Neuronal stem cell (in vitro differentiated cells): ENCODE results near the gene OSBPL1A.

Experiments
- DNase-seq: peaks from one replicate; pipeline ENCODE4 v3.0.0-alpha.2; 2013; ENCODE audit warnings: low spot score
- H2AFZ ChIP-seq: one replicate; pipeline ENCODE4 v1.6.1; 2013; ENCODE audit warnings: mild to moderate bottlenecking, low read length, inconsistent platforms
- H2AK5ac ChIP-seq: 2 replicates; pipeline ENCODE4 v1.6.1; 2013; ENCODE audit warnings: low read depth, mild to moderate bottlenecking, inconsistent platforms, low read length, moderate library complexity, mixed read lengths
- H2BK120ac ChIP-seq: 2 replicates; pipeline ENCODE4 v1.6.1; 2013; ENCODE audit warnings: low read depth, mild to moderate bottlenecking, inconsistent platforms, low read length, moderate library complexity, mixed read lengths
- H2BK12ac ChIP-seq: one replicate; pipeline ENCODE4 v1.6.1; 2013; ENCODE audit warnings: low read length, inconsistent platforms
- H2BK15ac ChIP-seq: 2 replicates; pipeline ENCODE4 v1.6.1; 2013; ENCODE audit warnings: mild to moderate bottlenecking, low read length, inconsistent platforms, mixed read lengths
- H2BK5ac ChIP-seq: one replicate; pipeline ENCODE4 v1.6.1; 2013; ENCODE audit warnings: inconsistent platforms, mild to moderate bottlenecking, low read length, moderate library complexity
- H3K14ac ChIP-seq: one replicate; pipeline ENCODE4 v1.6.1; 2013; ENCODE audit warnings: low read length, inconsistent platforms
- H3K18ac ChIP-seq: 2 replicates; pipeline ENCODE4 v1.6.1; 2013; ENCODE audit warnings: low read length, inconsistent platforms
- H3K23ac ChIP-seq: 2 replicates; pipeline ENCODE4 v1.6.1; 2013; ENCODE audit warnings: low read depth, mild to moderate bottlenecking, mixed read lengths, low read length, inconsistent platforms; ENCODE audit not compliant: poor library complexity
- H3K27ac ChIP-seq: replicated peaks from 3 replicates; pipeline ENCODE4 v1.5.1; 2013; ENCODE audit warnings: low read length, inconsistent platforms
- H3K27me3 ChIP-seq, 3 experiments: 2 replicates each; pipeline ENCODE4 v1.6.1; 2013; ENCODE audit warnings: low read length in 3 of 3, mild to moderate bottlenecking in 2 of 3, inconsistent platforms in 1 of 3, low read depth in 1 of 3, mixed read lengths in 1 of 3, moderate library complexity in 1 of 3; ENCODE audit not compliant: control insufficient read depth in 3 of 3, insufficient read depth in 3 of 3
- H3K36me3 ChIP-seq, 2 donors: replicated peaks in 1 of 2; 2 replicates each; pipeline ENCODE4 v1.6.1; 2013; ENCODE audit warnings: low read length in 2 of 2; ENCODE audit not compliant: control insufficient read depth in 2 of 2, insufficient read depth in 2 of 2
- H3K4ac ChIP-seq: 2 replicates; pipeline ENCODE4 v1.6.1; 2013; ENCODE audit warnings: inconsistent platforms, mild to moderate bottlenecking, low read length, moderate library complexity
- H3K4me1 ChIP-seq, 2 donors: 1 replicate in 1 of 2; 2 replicates in 1 of 2; pipeline ENCODE4 v1.6.1; 2013; ENCODE audit warnings: low read length in 2 of 2, low read depth in 1 of 2; ENCODE audit not compliant: control insufficient read depth in 2 of 2, insufficient read depth in 1 of 2
- H3K4me2 ChIP-seq: one replicate; pipeline ENCODE4 v1.6.1; 2013; ENCODE audit warnings: mild to moderate bottlenecking, low read length, inconsistent platforms; ENCODE audit not compliant: insufficient read depth, poor library complexity, severe bottlenecking
- H3K4me3 ChIP-seq, 2 donors: 2 replicates each; pipeline ENCODE4 v1.5.1; 2013; ENCODE audit warnings: low read length in 2 of 2, mild to moderate bottlenecking in 2 of 2, inconsistent platforms in 1 of 2, moderate library complexity in 1 of 2
- H3K79me1 ChIP-seq: one replicate; pipeline ENCODE4 v1.6.1; 2013; ENCODE audit warnings: low read depth, mild to moderate bottlenecking, inconsistent platforms, low read length, moderate library complexity
- H3K9ac ChIP-seq: one replicate; pipeline ENCODE4 v1.6.1; 2013; ENCODE audit warnings: mild to moderate bottlenecking, low read depth, low read length, inconsistent platforms; ENCODE audit not compliant: poor library complexity
- H3K9me3 ChIP-seq, 2 donors: replicated peaks in 1 of 2; 2 replicates each; pipeline versions ENCODE3 to v1.6.1; 2013; ENCODE audit warnings: low read length in 2 of 2, mild to moderate bottlenecking in 2 of 2, inconsistent platforms in 1 of 2, low read depth in 1 of 2, mixed read lengths in 1 of 2, moderate library complexity in 1 of 2; ENCODE audit not compliant: control insufficient read depth in 2 of 2, insufficient read depth in 1 of 2
- H4K8ac ChIP-seq: one replicate; pipeline ENCODE4 v1.6.1; 2013; ENCODE audit warnings: low read depth, mild to moderate bottlenecking, inconsistent platforms, low read length, moderate library complexity
- H4K91ac ChIP-seq: one replicate; pipeline ENCODE4 v1.6.1; 2013; ENCODE audit warnings: low read length, low read depth, mild to moderate bottlenecking, inconsistent platforms; ENCODE audit not compliant: poor library complexity
- WGBS, 2 donors: extraction: QIAGEN DNeasy Blood & Tissue Kit; methylation state at CpG; one replicate each; pipeline ENCODE4 v1.1.7; 2013; ENCODE audit warnings: missing lambda C conversion rate in 2 of 2, mixed read lengths in 1 of 2; ENCODE audit not compliant: insufficient read length in 2 of 2, insufficient replicate concordance in 1 of 2; ENCODE audit errors: extremely low coverage in 2 of 2; 5-methylcytosine and 5-hydroxymethylcytosine counted together

OSBPL1A gene

DNA sequence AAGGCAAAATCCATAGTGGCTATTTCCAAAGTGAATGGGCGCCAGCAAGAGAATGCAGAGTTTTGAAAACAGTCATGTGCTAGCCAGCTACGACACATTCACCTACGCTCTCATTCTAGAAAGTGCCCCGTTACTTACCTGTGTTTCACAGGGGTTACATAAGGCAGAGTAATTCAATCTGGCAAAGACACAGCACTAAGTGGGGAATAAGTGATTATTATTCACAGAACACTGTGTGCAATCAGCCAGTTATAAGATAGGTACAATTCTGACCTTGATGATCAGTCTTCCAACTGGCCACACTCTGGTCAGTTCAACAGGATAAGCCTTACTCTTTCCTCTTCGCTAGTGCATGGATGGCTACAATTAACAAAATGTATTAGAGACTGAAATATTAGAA is 152.9 kb downstream of the OSBPL1A start:
- no peak overlapping the region for H3K23ac ChIP-seq
- no peak overlapping the region for H3K18ac ChIP-seq
- H3K27me3 ChIP-seq: no peaks in the 10 kb centered on the region
- H3K27ac ChIP-seq: no peak overlapping the region
- no peak overlapping the region for H3K4ac ChIP-seq
- no peak overlapping the region for H3K14ac ChIP-seq
- no peak overlapping the region for H3K4me2 ChIP-seq
- no CpG with 5 or more reads among the region's 5 CpGs for WGBS, 2 donors
- H3K4me3 ChIP-seq: no peak overlapping the region
- no peak overlapping the region for H3K9ac ChIP-seq
- peaks cover 0 to 6% of the 10 kb centered on the region in 2 donors for H3K36me3 ChIP-seq
- H3K4me1 ChIP-seq: no peaks in the 10 kb centered on the region
- no peak for DNase-seq
- H3K79me1 ChIP-seq: no peaks in the 10 kb centered on the region
- H2AK5ac ChIP-seq: no peak overlapping the region
- H2AFZ ChIP-seq: no peak overlapping the region
- no peak overlapping the region for H4K91ac ChIP-seq
- H4K8ac ChIP-seq: no peak overlapping the region
- H2BK120ac ChIP-seq: no peak overlapping the region
- H2BK12ac ChIP-seq: no peak overlapping the region
- no peak overlapping the region for H2BK15ac ChIP-seq
- no peaks in the 10 kb centered on the region for H3K9me3 ChIP-seq
- H2BK5ac ChIP-seq: no peak overlapping the region

GRCh38 chr18:24243677-24244076 is 153.9 kb downstream of the OSBPL1A start:
- Histone ChIP-seq H2BK15ac (no peak overlapping the region), H2AFZ (no peak overlapping the region), H3K4ac (no peak overlapping the region), H3K4me3 (no peak overlapping the region), H2BK5ac (no peak overlapping the region), H4K91ac (no peak overlapping the region), H3K27ac (no peak overlapping the region), H3K9me3 (no peaks in the 10 kb centered on the region), H3K14ac (no peak overlapping the region), H3K18ac (no peak overlapping the region), H2AK5ac (no peak overlapping the region), H3K4me1 (peaks cover 1 to 3% of the 10 kb centered on the region in 2 donors), H2BK120ac (no peak overlapping the region), H2BK12ac (no peak overlapping the region), H3K4me2 (no peak overlapping the region), H4K8ac (no peak overlapping the region), H3K9ac (no peak overlapping the region), H3K79me1 (no peaks in the 10 kb centered on the region), H3K27me3 (no peaks in the 10 kb centered on the region), H3K36me3 (peaks cover 0 to 12% of the 10 kb centered on the region in 2 donors), H3K23ac (no peak overlapping the region)
- no peak for DNase-seq
- no CpG with 5 or more reads among the region's 1 CpG for WGBS, 2 donors

DNA sequence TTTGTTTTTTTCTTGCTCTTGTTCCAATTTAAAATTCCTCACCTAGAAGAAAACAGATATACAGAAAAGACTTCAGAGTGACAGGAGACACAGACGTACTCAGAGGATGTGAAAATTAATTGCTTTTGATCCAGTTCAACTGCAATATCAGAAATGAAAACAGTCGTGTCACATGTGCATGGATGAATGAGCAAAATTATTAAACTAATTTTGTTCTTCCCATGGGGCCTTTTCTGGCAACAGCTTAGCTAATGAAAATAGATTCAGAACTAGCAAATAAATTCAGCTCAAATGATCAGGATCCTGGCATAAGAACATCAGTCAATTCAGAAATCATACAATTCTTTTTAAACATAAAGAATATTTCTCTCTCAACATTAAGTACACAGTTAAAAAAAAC is 158.3 kb downstream of the OSBPL1A start:
- Histone ChIP-seq H3K23ac (no peak overlapping the region), H2AFZ (no peak overlapping the region), H2AK5ac (no peak overlapping the region), H3K36me3 (peaks cover 6 to 50% of the 10 kb centered on the region in 2 donors), H3K9ac (no peak overlapping the region), H3K4me2 (no peak overlapping the region), H3K27ac (no peak overlapping the region), H2BK5ac (no peak overlapping the region), H2BK120ac (no peak overlapping the region), H3K4ac (no peak overlapping the region), H3K4me3 (no peak overlapping the region), H2BK12ac (no peak overlapping the region), H4K91ac (no peak overlapping the region), H4K8ac (no peak overlapping the region), H2BK15ac (no peak overlapping the region), H3K9me3 (peaks cover 0 to 6% of the 10 kb centered on the region in 2 donors), H3K27me3 (no peaks in the 10 kb centered on the region), H3K14ac (no peak overlapping the region), H3K79me1 (no peaks in the 10 kb centered on the region), H3K4me1 (peaks cover 4 to 9% of the 10 kb centered on the region in 2 donors), H3K18ac (no peak overlapping the region)
- WGBS, 2 donors: no CpG with 5 or more reads among the region's 2 CpGs
- DNase-seq: no peak

DNA sequence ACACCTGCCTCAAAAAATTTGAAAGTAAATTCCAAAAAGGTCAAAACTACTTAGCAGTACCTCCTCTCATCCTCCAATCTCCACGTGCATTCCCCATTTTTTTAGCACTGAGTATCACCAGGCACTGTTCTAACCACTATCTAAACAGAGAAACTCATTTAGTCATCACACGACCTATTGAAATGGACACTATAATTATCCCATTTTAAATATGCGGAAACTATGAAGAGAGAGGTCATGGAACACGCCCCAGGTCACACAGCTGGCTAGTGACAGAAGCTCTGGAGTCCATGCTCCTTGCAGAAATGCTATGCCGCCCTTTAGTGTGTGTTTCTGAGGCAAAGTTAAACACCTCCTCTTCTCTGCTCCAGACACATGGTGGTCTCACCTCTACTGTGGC is 159.2 kb downstream of the OSBPL1A start:
- DNase-seq: no peak
- no peak overlapping the region for H3K14ac ChIP-seq

More for the DNA sequence above, 159.2 kb downstream of the OSBPL1A start:
- peaks cover 0 to 6% of the 10 kb centered on the region in 2 donors for H3K9me3 ChIP-seq
- H3K4me3 ChIP-seq: no peak overlapping the region
- no peak overlapping the region for H4K91ac ChIP-seq
- H2AFZ ChIP-seq: no peak overlapping the region
- H3K4me2 ChIP-seq: no peak overlapping the region
- H3K27ac ChIP-seq: no peak overlapping the region
- no CpG with 5 or more reads among the region's 5 CpGs for WGBS, 2 donors
- no peak overlapping the region for H2BK15ac ChIP-seq
- H3K4me1 ChIP-seq: peaks cover 4 to 9% of the 10 kb centered on the region in 2 donors
- H2BK5ac ChIP-seq: no peak overlapping the region
- no peak overlapping the region for H3K18ac ChIP-seq
- H3K4ac ChIP-seq: no peak overlapping the region
- no peak overlapping the region for H4K8ac ChIP-seq
- H3K79me1 ChIP-seq: no peaks in the 10 kb centered on the region
- H3K36me3 ChIP-seq: peaks cover 6 to 56% of the 10 kb centered on the region in 2 donors
- H2AK5ac ChIP-seq: no peak overlapping the region
- no peak overlapping the region for H3K23ac ChIP-seq
- H2BK12ac ChIP-seq: no peak overlapping the region
- no peak overlapping the region for H3K9ac ChIP-seq
- no peak overlapping the region for H2BK120ac ChIP-seq
- no peaks in the 10 kb centered on the region for H3K27me3 ChIP-seq
